ENCODE data around the gene DCC. TPM values are rescaled to one million over a fixed set of nuclear protein-coding genes. Genes with fewer than 3 reads are reported as not detected.

DCC gene
- total and polyA plus RNA-seq, 2 experiments from 2014 or later = 0.53 to 0.73 TPM

DNA sequence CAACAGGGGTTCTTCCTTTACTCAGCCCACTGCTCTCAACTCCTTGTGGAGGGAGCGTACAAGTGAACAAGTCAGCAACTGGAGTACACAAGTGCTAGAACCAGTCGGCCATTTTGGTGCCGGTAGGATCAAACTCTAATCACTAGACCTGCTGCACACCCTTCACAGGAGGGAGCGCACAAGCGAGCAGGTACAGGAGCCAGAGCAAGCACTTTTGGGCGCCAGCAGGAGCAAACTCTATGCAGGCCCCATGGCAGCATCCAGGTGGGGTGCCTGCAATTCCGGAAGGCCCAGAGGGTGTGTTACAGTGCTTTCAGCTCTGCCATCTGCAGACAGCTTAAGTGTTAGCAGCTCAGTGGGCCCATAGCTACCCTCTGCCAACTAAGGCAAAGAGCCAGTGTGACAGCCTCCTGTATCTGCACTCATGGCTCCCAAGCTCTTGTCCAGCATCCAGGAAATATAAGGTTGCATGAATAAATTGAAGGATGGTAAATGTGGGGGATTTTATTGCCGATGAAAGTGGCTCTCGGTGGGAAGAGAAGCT, 426.1 kb downstream of the DCC start:
- no peak overlapping the region for H3K4me2 ChIP-seq
- no peak overlapping the region for H3K4me3 Mint-ChIP-seq
- DNase-seq (ENCODE audit: low spot score) = no peak

More for the DNA sequence above, 426.1 kb downstream of the DCC start:
- Mint-ChIP-seq H3K36me3 (ENCODE audit: low read depth) (0 out of 3 replicates have a peak, but pooled peaks cover 2% of the 10 kb centered on the region), H3K4me1 (peaks cover 2% of the 10 kb centered on the region; the same call in 2 of the 3 replicates), H3K9me3 (peaks cover 2% of the 10 kb centered on the region; the same call in 1 of the 3 replicates), H3K27ac (no peak overlapping the region), H3K27me3 (ENCODE audit: insufficient read depth, low read depth, poor library complexity) (peaks cover 2% of the 10 kb centered on the region)
- Histone ChIP-seq H3K27me3 (ENCODE audit: insufficient read depth) (no peaks in the 10 kb centered on the region), H3K27ac (ENCODE audit: low read depth) (no peak overlapping the region), H2AFZ (peak overlapping the region; percentile 59; the same call in 1 of the 2 replicates), H3K4me1 (ENCODE audit: insufficient read depth) (no peaks in the 10 kb centered on the region), H3K4me3 (no peak overlapping the region), H3K9me2 (ENCODE audit: insufficient read depth) (no peaks in the 10 kb centered on the region), H3K79me2 (replicated peaks; ENCODE audit: insufficient read depth) (no peaks in the 10 kb centered on the region), H3K36me3 (ENCODE audit: insufficient read depth) (no peaks in the 10 kb centered on the region), H4K20me1 (replicated peaks; ENCODE audit: insufficient read depth) (no peaks in the 10 kb centered on the region), H3F3A (replicated peaks; ENCODE audit: low read depth) (no peaks in the 10 kb centered on the region)
- TF ChIP-seq, protein P1, sequence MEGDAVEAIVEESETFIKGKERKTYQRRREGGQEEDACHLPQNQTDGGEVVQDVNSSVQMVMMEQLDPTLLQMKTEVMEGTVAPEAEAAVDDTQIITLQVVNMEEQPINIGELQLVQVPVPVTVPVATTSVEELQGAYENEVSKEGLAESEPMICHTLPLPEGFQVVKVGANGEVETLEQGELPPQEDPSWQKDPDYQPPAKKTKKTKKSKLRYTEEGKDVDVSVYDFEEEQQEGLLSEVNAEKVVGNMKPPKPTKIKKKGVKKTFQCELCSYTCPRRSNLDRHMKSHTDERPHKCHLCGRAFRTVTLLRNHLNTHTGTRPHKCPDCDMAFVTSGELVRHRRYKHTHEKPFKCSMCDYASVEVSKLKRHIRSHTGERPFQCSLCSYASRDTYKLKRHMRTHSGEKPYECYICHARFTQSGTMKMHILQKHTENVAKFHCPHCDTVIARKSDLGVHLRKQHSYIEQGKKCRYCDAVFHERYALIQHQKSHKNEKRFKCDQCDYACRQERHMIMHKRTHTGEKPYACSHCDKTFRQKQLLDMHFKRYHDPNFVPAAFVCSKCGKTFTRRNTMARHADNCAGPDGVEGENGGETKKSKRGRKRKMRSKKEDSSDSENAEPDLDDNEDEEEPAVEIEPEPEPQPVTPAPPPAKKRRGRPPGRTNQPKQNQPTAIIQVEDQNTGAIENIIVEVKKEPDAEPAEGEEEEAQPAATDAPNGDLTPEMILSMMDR (conservative IDR thresholded peaks at IDR 0.05; ENCODE audit: low read depth in 2 of 2) = no peak
- TF ChIP-seq EZH2 (IDR thresholded peaks at IDR 0.05; ENCODE audit: low read depth, unreplicated experiment) (no peak), JUNB (IDR thresholded peaks at IDR 0.05; ENCODE audit: unreplicated experiment) (no peak), ZNF331 (CRISPR knock-in tag; IDR thresholded peaks at IDR 0.05; ENCODE audit: low read depth) (no peak), POLR2AphosphoS5 (IDR thresholded peaks at IDR 0.05; ENCODE audit: low read depth) (no peak), EZH2phosphoT487 (IDR thresholded peaks at IDR 0.05; ENCODE audit: unreplicated experiment) (no peak), ZNF114 (CRISPR knock-in tag; IDR thresholded peaks at IDR 0.05) (no peak), STAT1 (IDR thresholded peaks at IDR 0.05; ENCODE audit: unreplicated experiment) (no peak), CREB1 (CRISPR knock-in tag; IDR thresholded peaks at IDR 0.05; ENCODE audit: low read depth) (no peak), NANOG (IDR thresholded peaks at IDR 0.05; ENCODE audit: borderline replicate concordance) (no peak)
- TF ChIP-seq, protein P2, sequence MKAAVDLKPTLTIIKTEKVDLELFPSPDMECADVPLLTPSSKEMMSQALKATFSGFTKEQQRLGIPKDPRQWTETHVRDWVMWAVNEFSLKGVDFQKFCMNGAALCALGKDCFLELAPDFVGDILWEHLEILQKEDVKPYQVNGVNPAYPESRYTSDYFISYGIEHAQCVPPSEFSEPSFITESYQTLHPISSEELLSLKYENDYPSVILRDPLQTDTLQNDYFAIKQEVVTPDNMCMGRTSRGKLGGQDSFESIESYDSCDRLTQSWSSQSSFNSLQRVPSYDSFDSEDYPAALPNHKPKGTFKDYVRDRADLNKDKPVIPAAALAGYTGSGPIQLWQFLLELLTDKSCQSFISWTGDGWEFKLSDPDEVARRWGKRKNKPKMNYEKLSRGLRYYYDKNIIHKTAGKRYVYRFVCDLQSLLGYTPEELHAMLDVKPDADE (IDR thresholded peaks at IDR 0.05) = no peak
- TF ChIP-seq, protein P3, sequence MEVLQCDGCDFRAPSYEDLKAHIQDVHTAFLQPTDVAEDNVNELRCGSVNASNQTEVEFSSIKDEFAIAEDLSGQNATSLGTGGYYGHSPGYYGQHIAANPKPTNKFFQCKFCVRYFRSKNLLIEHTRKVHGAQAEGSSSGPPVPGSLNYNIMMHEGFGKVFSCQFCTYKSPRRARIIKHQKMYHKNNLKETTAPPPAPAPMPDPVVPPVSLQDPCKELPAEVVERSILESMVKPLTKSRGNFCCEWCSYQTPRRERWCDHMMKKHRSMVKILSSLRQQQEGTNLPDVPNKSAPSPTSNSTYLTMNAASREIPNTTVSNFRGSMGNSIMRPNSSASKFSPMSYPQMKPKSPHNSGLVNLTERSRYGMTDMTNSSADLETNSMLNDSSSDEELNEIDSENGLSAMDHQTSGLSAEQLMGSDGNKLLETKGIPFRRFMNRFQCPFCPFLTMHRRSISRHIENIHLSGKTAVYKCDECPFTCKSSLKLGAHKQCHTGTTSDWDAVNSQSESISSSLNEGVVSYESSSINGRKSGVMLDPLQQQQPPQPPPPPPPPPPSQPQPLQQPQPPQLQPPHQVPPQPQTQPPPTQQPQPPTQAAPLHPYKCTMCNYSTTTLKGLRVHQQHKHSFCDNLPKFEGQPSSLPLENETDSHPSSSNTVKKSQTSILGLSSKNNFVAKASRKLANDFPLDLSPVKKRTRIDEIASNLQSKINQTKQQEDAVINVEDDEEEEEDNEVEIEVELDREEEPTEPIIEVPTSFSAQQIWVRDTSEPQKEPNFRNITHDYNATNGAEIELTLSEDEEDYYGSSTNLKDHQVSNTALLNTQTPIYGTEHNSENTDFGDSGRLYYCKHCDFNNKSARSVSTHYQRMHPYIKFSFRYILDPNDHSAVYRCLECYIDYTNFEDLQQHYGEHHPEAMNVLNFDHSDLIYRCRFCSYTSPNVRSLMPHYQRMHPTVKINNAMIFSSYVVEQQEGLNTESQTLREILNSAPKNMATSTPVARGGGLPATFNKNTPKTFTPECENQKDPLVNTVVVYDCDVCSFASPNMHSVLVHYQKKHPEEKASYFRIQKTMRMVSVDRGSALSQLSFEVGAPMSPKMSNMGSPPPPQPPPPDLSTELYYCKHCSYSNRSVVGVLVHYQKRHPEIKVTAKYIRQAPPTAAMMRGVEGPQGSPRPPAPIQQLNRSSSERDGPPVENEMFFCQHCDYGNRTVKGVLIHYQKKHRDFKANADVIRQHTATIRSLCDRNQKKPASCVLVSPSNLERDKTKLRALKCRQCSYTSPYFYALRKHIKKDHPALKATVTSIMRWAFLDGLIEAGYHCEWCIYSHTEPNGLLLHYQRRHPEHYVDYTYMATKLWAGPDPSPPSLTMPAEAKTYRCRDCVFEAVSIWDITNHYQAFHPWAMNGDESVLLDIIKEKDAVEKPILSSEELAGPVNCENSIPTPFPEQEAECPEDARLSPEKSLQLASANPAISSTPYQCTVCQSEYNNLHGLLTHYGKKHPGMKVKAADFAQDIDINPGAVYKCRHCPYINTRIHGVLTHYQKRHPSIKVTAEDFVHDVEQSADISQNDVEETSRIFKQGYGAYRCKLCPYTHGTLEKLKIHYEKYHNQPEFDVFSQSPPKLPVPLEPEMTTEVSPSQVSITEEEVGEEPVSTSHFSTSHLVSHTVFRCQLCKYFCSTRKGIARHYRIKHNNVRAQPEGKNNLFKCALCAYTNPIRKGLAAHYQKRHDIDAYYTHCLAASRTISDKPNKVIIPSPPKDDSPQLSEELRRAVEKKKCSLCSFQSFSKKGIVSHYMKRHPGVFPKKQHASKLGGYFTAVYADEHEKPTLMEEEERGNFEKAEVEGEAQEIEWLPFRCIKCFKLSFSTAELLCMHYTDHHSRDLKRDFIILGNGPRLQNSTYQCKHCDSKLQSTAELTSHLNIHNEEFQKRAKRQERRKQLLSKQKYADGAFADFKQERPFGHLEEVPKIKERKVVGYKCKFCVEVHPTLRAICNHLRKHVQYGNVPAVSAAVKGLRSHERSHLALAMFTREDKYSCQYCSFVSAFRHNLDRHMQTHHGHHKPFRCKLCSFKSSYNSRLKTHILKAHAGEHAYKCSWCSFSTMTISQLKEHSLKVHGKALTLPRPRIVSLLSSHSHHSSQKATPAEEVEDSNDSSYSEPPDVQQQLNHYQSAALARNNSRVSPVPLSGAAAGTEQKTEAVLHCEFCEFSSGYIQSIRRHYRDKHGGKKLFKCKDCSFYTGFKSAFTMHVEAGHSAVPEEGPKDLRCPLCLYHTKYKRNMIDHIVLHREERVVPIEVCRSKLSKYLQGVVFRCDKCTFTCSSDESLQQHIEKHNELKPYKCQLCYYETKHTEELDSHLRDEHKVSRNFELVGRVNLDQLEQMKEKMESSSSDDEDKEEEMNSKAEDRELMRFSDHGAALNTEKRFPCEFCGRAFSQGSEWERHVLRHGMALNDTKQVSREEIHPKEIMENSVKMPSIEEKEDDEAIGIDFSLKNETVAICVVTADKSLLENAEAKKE (CRISPR knock-in tag; IDR thresholded peaks at IDR 0.05) = no peak
- TF ChIP-seq, protein P4, sequence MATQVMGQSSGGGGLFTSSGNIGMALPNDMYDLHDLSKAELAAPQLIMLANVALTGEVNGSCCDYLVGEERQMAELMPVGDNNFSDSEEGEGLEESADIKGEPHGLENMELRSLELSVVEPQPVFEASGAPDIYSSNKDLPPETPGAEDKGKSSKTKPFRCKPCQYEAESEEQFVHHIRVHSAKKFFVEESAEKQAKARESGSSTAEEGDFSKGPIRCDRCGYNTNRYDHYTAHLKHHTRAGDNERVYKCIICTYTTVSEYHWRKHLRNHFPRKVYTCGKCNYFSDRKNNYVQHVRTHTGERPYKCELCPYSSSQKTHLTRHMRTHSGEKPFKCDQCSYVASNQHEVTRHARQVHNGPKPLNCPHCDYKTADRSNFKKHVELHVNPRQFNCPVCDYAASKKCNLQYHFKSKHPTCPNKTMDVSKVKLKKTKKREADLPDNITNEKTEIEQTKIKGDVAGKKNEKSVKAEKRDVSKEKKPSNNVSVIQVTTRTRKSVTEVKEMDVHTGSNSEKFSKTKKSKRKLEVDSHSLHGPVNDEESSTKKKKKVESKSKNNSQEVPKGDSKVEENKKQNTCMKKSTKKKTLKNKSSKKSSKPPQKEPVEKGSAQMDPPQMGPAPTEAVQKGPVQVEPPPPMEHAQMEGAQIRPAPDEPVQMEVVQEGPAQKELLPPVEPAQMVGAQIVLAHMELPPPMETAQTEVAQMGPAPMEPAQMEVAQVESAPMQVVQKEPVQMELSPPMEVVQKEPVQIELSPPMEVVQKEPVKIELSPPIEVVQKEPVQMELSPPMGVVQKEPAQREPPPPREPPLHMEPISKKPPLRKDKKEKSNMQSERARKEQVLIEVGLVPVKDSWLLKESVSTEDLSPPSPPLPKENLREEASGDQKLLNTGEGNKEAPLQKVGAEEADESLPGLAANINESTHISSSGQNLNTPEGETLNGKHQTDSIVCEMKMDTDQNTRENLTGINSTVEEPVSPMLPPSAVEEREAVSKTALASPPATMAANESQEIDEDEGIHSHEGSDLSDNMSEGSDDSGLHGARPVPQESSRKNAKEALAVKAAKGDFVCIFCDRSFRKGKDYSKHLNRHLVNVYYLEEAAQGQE (IDR thresholded peaks at IDR 0.05; ENCODE audit: unreplicated experiment) = no peak
- ATAC-seq = no peak

Measured in GM23338 (cell line).